Gastrocnemius medialis (tissue), 4 donors: Measurements from ENCODE around the gene TMEM178A.

ENCODE experiments used
- POLR2A ChIP-seq, 2 donors: fragments of 450-650 bp; IDR thresholded peaks; one replicate each; pipeline ENCODE4 v1.6.1; 2017; ENCODE audit warnings: antibody characterized with exemption in 2 of 2, mild to moderate bottlenecking in 2 of 2, moderate library complexity in 2 of 2
- TF ChIP-seq, protein P1 (sequence below), 5 experiments: fragments of 450-650 bp in 3 of 5; fragments of 200-600 bp in 2 of 5; sonication (generic) in 2 of 5; IDR thresholded peaks in 4 of 5; conservative IDR thresholded peaks in 1 of 5; 1 replicate in 4 of 5; 2 replicates in 1 of 5; pipeline ENCODE4 v1.5.1; 2016 to 2019; ENCODE audit warnings: antibody characterized with exemption in 5 of 5, mild to moderate bottlenecking in 3 of 5, moderate library complexity in 3 of 5

DNA sequence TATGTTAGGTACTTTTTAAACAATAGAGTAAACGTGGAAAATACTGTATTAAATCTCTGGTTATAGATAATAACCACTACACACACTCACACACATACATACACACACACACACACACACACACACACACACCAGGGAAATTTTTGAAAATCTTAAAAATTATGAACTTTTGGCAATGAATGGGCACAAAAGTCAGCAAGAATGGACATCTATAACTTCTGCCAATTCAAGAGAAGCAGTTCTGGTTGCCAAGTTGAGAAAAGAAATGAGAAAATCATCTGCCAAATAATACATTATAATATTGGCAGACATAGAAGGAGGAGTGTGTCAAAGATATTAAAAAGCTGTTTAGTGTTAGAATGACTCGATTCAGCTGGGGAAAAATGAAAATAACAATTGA lies 42.9 kb upstream of the TMEM178A start:
- no peak for TF ChIP-seq POLR2A (IDR thresholded peaks at IDR 0.05)
- TF ChIP-seq, protein P1, sequence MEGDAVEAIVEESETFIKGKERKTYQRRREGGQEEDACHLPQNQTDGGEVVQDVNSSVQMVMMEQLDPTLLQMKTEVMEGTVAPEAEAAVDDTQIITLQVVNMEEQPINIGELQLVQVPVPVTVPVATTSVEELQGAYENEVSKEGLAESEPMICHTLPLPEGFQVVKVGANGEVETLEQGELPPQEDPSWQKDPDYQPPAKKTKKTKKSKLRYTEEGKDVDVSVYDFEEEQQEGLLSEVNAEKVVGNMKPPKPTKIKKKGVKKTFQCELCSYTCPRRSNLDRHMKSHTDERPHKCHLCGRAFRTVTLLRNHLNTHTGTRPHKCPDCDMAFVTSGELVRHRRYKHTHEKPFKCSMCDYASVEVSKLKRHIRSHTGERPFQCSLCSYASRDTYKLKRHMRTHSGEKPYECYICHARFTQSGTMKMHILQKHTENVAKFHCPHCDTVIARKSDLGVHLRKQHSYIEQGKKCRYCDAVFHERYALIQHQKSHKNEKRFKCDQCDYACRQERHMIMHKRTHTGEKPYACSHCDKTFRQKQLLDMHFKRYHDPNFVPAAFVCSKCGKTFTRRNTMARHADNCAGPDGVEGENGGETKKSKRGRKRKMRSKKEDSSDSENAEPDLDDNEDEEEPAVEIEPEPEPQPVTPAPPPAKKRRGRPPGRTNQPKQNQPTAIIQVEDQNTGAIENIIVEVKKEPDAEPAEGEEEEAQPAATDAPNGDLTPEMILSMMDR (IDR thresholded peaks at IDR 0.05 in 4 of 5, conservative IDR thresholded peaks at IDR 0.05 in 1 of 5) = no peak
